ENCODE data around the gene OR6M1.

Gene OR6M1

GRCh38 chr11:123799438-123799837, 6.7 kb downstream of the OR6M1 start:
- Histone ChIP-seq H3K4me1 (ENCODE audit: insufficient read depth, low read length, severe bottlenecking) (no peaks in the 10 kb centered on the region), H3F3A (ENCODE audit: insufficient read depth, low read length) (no peaks in the 10 kb centered on the region), H2AFZ (ENCODE audit: low read length) (no peak overlapping the region), H3K4me3 (ENCODE audit: low read depth, low read length, poor library complexity, severe bottlenecking) (no peak overlapping the region), H3K79me2 (ENCODE audit: insufficient read depth, low read length) (no peaks in the 10 kb centered on the region), H3K27ac (ENCODE audit: low read depth, low read length, poor library complexity, severe bottlenecking) (no peak overlapping the region), H3K36me3 (ENCODE audit: insufficient read depth, low read length) (no peaks in the 10 kb centered on the region), H3K4me2 (ENCODE audit: low read length) (no peak overlapping the region), H3K9ac (ENCODE audit: low read length) (no peak overlapping the region), H4K20me1 (ENCODE audit: insufficient read depth, low read length) (no peaks in the 10 kb centered on the region), H3K9me3 (ENCODE audit: low read length) (no peaks in the 10 kb centered on the region), H3K27me3 (ENCODE audit: insufficient read depth, low read length) (no peaks in the 10 kb centered on the region), H3K9me2 (ENCODE audit: low read depth, low read length) (no peaks in the 10 kb centered on the region)
- TF ChIP-seq EZH2 (IDR thresholded peaks at IDR 0.05; ENCODE audit: borderline replicate concordance, low read length) (no peak), CTCF (IDR thresholded peaks at IDR 0.05; ENCODE audit: low read length) (no peak)

GRCh38 chr11:123798513-123799252, 7.5 kb downstream of the OR6M1 start:
- no peaks in the 10 kb centered on the region for H3K79me2 ChIP-seq (ENCODE audit: insufficient read depth, low read length)
- no peak overlapping the region for H3K27ac ChIP-seq (ENCODE audit: low read depth, low read length, poor library complexity, severe bottlenecking)

GRCh38 chr11:123798079-123798478, 8.1 kb downstream of the OR6M1 start:
- Histone ChIP-seq H3K9me3 (ENCODE audit: low read length) (no peaks in the 10 kb centered on the region), H3K27me3 (ENCODE audit: insufficient read depth, low read length) (no peaks in the 10 kb centered on the region), H3F3A (ENCODE audit: insufficient read depth, low read length) (no peaks in the 10 kb centered on the region), H3K79me2 (ENCODE audit: insufficient read depth, low read length) (no peaks in the 10 kb centered on the region), H3K27ac (ENCODE audit: low read depth, low read length, poor library complexity, severe bottlenecking) (no peak overlapping the region), H3K4me2 (ENCODE audit: low read length) (no peak overlapping the region), H4K20me1 (ENCODE audit: insufficient read depth, low read length) (no peaks in the 10 kb centered on the region), H3K9ac (ENCODE audit: low read length) (no peak overlapping the region), H3K36me3 (ENCODE audit: insufficient read depth, low read length) (no peaks in the 10 kb centered on the region), H3K9me2 (ENCODE audit: low read depth, low read length) (no peaks in the 10 kb centered on the region), H2AFZ (ENCODE audit: low read length) (no peak overlapping the region), H3K4me1 (ENCODE audit: insufficient read depth, low read length, severe bottlenecking) (no peaks in the 10 kb centered on the region), H3K4me3 (ENCODE audit: low read depth, low read length, poor library complexity, severe bottlenecking) (no peak overlapping the region)
- TF ChIP-seq EZH2 (IDR thresholded peaks at IDR 0.05; ENCODE audit: borderline replicate concordance, low read length) (no peak), CTCF (IDR thresholded peaks at IDR 0.05; ENCODE audit: low read length) (no peak)

More at GRCh38 chr11:123798513-123799252, 7.5 kb downstream of the OR6M1 start:
- Histone ChIP-seq H3K4me1 (ENCODE audit: insufficient read depth, low read length, severe bottlenecking) (no peaks in the 10 kb centered on the region), H3K9ac (ENCODE audit: low read length) (no peak overlapping the region), H3K9me2 (ENCODE audit: low read depth, low read length) (no peaks in the 10 kb centered on the region), H3K4me2 (ENCODE audit: low read length) (no peak overlapping the region), H3K27me3 (ENCODE audit: insufficient read depth, low read length) (no peaks in the 10 kb centered on the region), H3K9me3 (ENCODE audit: low read length) (no peaks in the 10 kb centered on the region), H3K36me3 (ENCODE audit: insufficient read depth, low read length) (no peaks in the 10 kb centered on the region), H2AFZ (ENCODE audit: low read length) (no peak overlapping the region), H3K4me3 (ENCODE audit: low read depth, low read length, poor library complexity, severe bottlenecking) (no peak overlapping the region), H3F3A (ENCODE audit: insufficient read depth, low read length) (no peaks in the 10 kb centered on the region), H4K20me1 (ENCODE audit: insufficient read depth, low read length) (no peaks in the 10 kb centered on the region)
- no peak for TF ChIP-seq CTCF (IDR thresholded peaks at IDR 0.05; ENCODE audit: low read length)
